H1 (cell line): Measurements from ENCODE around the gene IL17A. TPM values are rescaled to one million over a fixed set of nuclear protein-coding genes. Genes with fewer than 3 reads are reported as not detected.
A peak's percentile ranks its signal among the peaks of the same experiment; 100 is the strongest.

ENCODE experiments used
- CTCF ChIA-PET: fragments of 300-600 bp; sonication (Branson Sonifier 250); formaldehyde crosslinking; loops from one replicate; lab custom pipeline; 2021; ENCODE audit not compliant: partially characterized antibody; lab: Charles Lee
- POLR2A ChIA-PET: fragments of 300-600 bp; sonication (Branson Sonifier 250); formaldehyde crosslinking; loops from one replicate; lab custom pipeline; 2021; ENCODE audit warnings: inconsistent platforms; ENCODE audit not compliant: partially characterized antibody; lab: Charles Lee
- DNase-seq, 2 experiments: peaks; one replicate each; pipeline versions ENCODE4 v3.0.0 to v3.0.0-alpha.2; 2010 to 2022; ENCODE audit warnings: low spot score in 2 of 2, low read depth in 1 of 2, mixed read lengths in 1 of 2
- FAIRE-seq: peaks from 2 replicates; lab custom pipeline; 2011; peaks lifted over from hg19 to GRCh38; lab: Jason Lieb, UNC
- H2AFZ ChIP-seq: 2 replicates; pipeline ENCODE4 v1.8.1; 2012; ENCODE audit warnings: low read length, inconsistent platforms
- H2AK5ac ChIP-seq: 2 replicates; pipeline ENCODE4 v1.6.1; 2013; ENCODE audit warnings: low read depth, low read length
- H2BK120ac ChIP-seq: replicated peaks from 2 replicates; pipeline ENCODE3; 2013; ENCODE audit warnings: low read depth, low read length, inconsistent platforms
- H2BK12ac ChIP-seq: 2 replicates; pipeline ENCODE4 v1.6.1; 2013; ENCODE audit warnings: low read depth, low read length
- H2BK15ac ChIP-seq: 2 replicates; pipeline ENCODE4 v1.6.1; 2013; ENCODE audit warnings: low read length
- H2BK20ac ChIP-seq: 2 replicates; pipeline ENCODE4 v1.6.1; 2013; ENCODE audit warnings: low read length
- H2BK5ac ChIP-seq: 2 replicates; pipeline ENCODE4 v1.6.1; 2013; ENCODE audit warnings: low read depth, low read length
- H3K14ac ChIP-seq: 2 replicates; pipeline ENCODE4 v1.6.1; 2013; ENCODE audit warnings: inconsistent platforms; ENCODE audit not compliant: insufficient read length
- H3K18ac ChIP-seq: 2 replicates; pipeline ENCODE4 v1.6.1; 2013; ENCODE audit warnings: low read length; ENCODE audit errors: extremely low read depth
- H3K23ac ChIP-seq: 2 replicates; pipeline ENCODE4 v1.6.1; 2013; ENCODE audit warnings: inconsistent platforms; ENCODE audit not compliant: insufficient read length
- H3K23me2 ChIP-seq: 2 replicates; pipeline ENCODE4 v1.6.1; 2013; ENCODE audit warnings: low read depth, low read length
- H3K27ac ChIP-seq: 2 replicates; pipeline ENCODE4 v1.6.1; 2011; ENCODE audit warnings: low read depth, low read length, inconsistent platforms
- H3K27me3 ChIP-seq, 4 experiments: replicated peaks in 1 of 4; 1 replicate in 1 of 4; 2 replicates in 3 of 4; pipeline versions ENCODE4 v1.6.1 to v1.8.1; 2011 to 2013; ENCODE audit warnings: low read length in 3 of 4, mild to moderate bottlenecking in 3 of 4, inconsistent platforms in 2 of 4, mixed read lengths in 2 of 4, moderate library complexity in 1 of 4; ENCODE audit not compliant: control insufficient read depth in 3 of 4, insufficient read depth in 3 of 4; ENCODE audit errors: extremely low read depth in 1 of 4
- H3K36me3 ChIP-seq, 4 experiments: 2 replicates each; pipeline versions ENCODE4 v1.6.1 to v1.8.1; 2011 to 2013; ENCODE audit warnings: mild to moderate bottlenecking in 4 of 4, low read length in 3 of 4, moderate library complexity in 2 of 4, control low read depth in 1 of 4, inconsistent platforms in 1 of 4; ENCODE audit not compliant: insufficient read depth in 4 of 4, control insufficient read depth in 2 of 4
- H3K4ac ChIP-seq: replicated peaks from 2 replicates; pipeline ENCODE3; 2013; ENCODE audit warnings: low read length, low read depth, mixed read lengths, inconsistent platforms; ENCODE audit not compliant: insufficient read length
- H3K4me1 ChIP-seq, 4 experiments: replicated peaks in 1 of 4; 1 replicate in 1 of 4; 2 replicates in 3 of 4; pipeline versions ENCODE4 v1.6.1 to v1.8.1; 2011 to 2013; ENCODE audit warnings: low read length in 3 of 4, inconsistent platforms in 2 of 4, mixed read lengths in 1 of 4; ENCODE audit not compliant: insufficient read depth in 4 of 4, control insufficient read depth in 3 of 4
- H3K4me2 ChIP-seq, 2 experiments: 2 replicates each; pipeline versions ENCODE4 v1.6.1 to v1.8.1; 2011 to 2013; ENCODE audit warnings: low read depth in 2 of 2, low read length in 2 of 2, control low read depth in 1 of 2, inconsistent platforms in 1 of 2, mild to moderate bottlenecking in 1 of 2; ENCODE audit not compliant: insufficient read depth in 1 of 2
- H3K4me3 ChIP-seq, 4 experiments: fragments of 200-600, 300-600 bp in 1 of 4; sonication (generic), shearing (Covaris generic), sonication (Bioruptor Twin) in 1 of 4; 2 replicates each; pipeline versions ENCODE4 v1.5.1 to v1.8.1; 2011 to 2016; ENCODE audit warnings: low read length in 4 of 4, low read depth in 3 of 4, control low read depth in 2 of 4, inconsistent platforms in 2 of 4, mild to moderate bottlenecking in 2 of 4, mixed read lengths in 1 of 4, moderate library complexity in 1 of 4; ENCODE audit not compliant: insufficient read depth in 2 of 4; ENCODE audit errors: extremely low read depth in 1 of 4
- H3K56ac ChIP-seq: replicated peaks from 2 replicates; pipeline ENCODE3; 2013; ENCODE audit warnings: low read depth, mild to moderate bottlenecking, mixed read lengths, low read length, inconsistent platforms; ENCODE audit not compliant: insufficient read length
- H3K79me1 ChIP-seq: 2 replicates; pipeline ENCODE4 v1.6.1; 2013; ENCODE audit warnings: low read depth, low read length, control low read depth
- H3K79me2 ChIP-seq, 2 experiments: 2 replicates each; pipeline versions ENCODE4 v1.6.1 to v1.8.1; 2012 to 2013; ENCODE audit warnings: low read length in 2 of 2, mild to moderate bottlenecking in 2 of 2, inconsistent platforms in 1 of 2; ENCODE audit not compliant: insufficient read depth in 2 of 2, control insufficient read depth in 1 of 2
- H3K9ac ChIP-seq, 4 experiments: replicated peaks in 1 of 4; 1 replicate in 1 of 4; 2 replicates in 3 of 4; pipeline versions ENCODE4 v1.6.1 to v1.8.1; 2011 to 2013; ENCODE audit warnings: low read depth in 3 of 4, low read length in 3 of 4, control low read depth in 2 of 4, mild to moderate bottlenecking in 2 of 4, moderate library complexity in 2 of 4, inconsistent platforms in 1 of 4; ENCODE audit errors: extremely low read depth in 1 of 4
- H3K9me3 ChIP-seq, 2 experiments: 2 replicates each; pipeline versions ENCODE4 v1.6.1 to v1.8.1; 2012 to 2013; ENCODE audit warnings: mild to moderate bottlenecking in 2 of 2, moderate library complexity in 2 of 2, control low read depth in 1 of 2, inconsistent platforms in 1 of 2, low read depth in 1 of 2, low read length in 1 of 2, mixed read lengths in 1 of 2; ENCODE audit not compliant: insufficient read depth in 2 of 2
- H4K20me1 ChIP-seq, 2 experiments: replicated peaks in 1 of 2; 2 replicates each; pipeline versions ENCODE3 to v1.8.1; 2011 to 2013; ENCODE audit warnings: inconsistent platforms in 2 of 2, low read length in 2 of 2, mild to moderate bottlenecking in 1 of 2; ENCODE audit not compliant: insufficient read depth in 2 of 2, control insufficient read depth in 1 of 2
- H4K5ac ChIP-seq: 2 replicates; pipeline ENCODE4 v1.6.1; 2013; ENCODE audit warnings: low read length, low read depth, mixed read lengths, inconsistent platforms; ENCODE audit not compliant: insufficient read length
- H4K8ac ChIP-seq: 2 replicates; pipeline ENCODE4 v1.8.0; 2013; ENCODE audit warnings: mild to moderate bottlenecking, moderate library complexity, low read length, inconsistent platforms; ENCODE audit not compliant: insufficient read depth; ENCODE audit errors: extremely low read depth
- H4K91ac ChIP-seq: replicated peaks from 2 replicates; pipeline ENCODE3; 2013; ENCODE audit warnings: low read length, mixed read lengths, inconsistent platforms; ENCODE audit not compliant: insufficient read length
- BACH1 ChIP-seq: IDR thresholded peaks from 2 replicates; pipeline ENCODE4 v1.6.1; 2012; ENCODE audit warnings: low read length, improper control_type of control experiment
- CEBPB ChIP-seq: IDR thresholded peaks from 2 replicates; pipeline ENCODE4 v1.6.1; 2012; ENCODE audit warnings: low read depth, low read length
- CREB1 ChIP-seq: IDR thresholded peaks from 2 replicates; pipeline ENCODE4 v1.6.1; 2012; ENCODE audit warnings: inconsistent platforms
- EZH2 ChIP-seq: fragments of 200-600 bp; sonication (generic); IDR thresholded peaks from 2 replicates; pipeline ENCODE4 v1.7.1; 2012; ENCODE audit warnings: low read depth, mild to moderate bottlenecking, moderate library complexity, low read length, inconsistent platforms; ENCODE audit not compliant: severe bottlenecking
- HDAC6 ChIP-seq: IDR thresholded peaks from one replicate; pipeline ENCODE4 v1.7.1; 2012; ENCODE audit warnings: low read depth, mild to moderate bottlenecking, inconsistent platforms, low read length, moderate library complexity
- JUN ChIP-seq: IDR thresholded peaks from 2 replicates; pipeline ENCODE4 v1.6.1; 2011; ENCODE audit warnings: low read depth, mild to moderate bottlenecking, improper control_type of control experiment, low read length
- MAFK ChIP-seq: IDR thresholded peaks from 2 replicates; pipeline ENCODE4 v1.6.1; 2012; ENCODE audit warnings: low read depth, mild to moderate bottlenecking, improper control_type of control experiment, low read length
- MAX ChIP-seq: IDR thresholded peaks from 2 replicates; pipeline ENCODE4 v1.6.1; 2012; ENCODE audit warnings: inconsistent platforms
- RXRA ChIP-seq: IDR thresholded peaks from 2 replicates; pipeline ENCODE4 v1.6.1; 2011; ENCODE audit warnings: low read depth, mild to moderate bottlenecking, low read length, moderate library complexity; ENCODE audit not compliant: insufficient read depth
- SIN3A ChIP-seq, 2 experiments: IDR thresholded peaks in 1 of 2; conservative IDR thresholded peaks in 1 of 2; 2 replicates each; pipeline ENCODE4 v1.6.1; 2011 to 2012; ENCODE audit warnings: low read length in 2 of 2, improper control_type of control experiment in 1 of 2, low read depth in 1 of 2, mild to moderate bottlenecking in 1 of 2
- SP2 ChIP-seq: IDR thresholded peaks from 2 replicates; pipeline ENCODE4 v1.6.1; 2012; ENCODE audit warnings: mild to moderate bottlenecking, low read length, inconsistent platforms
- TAF1 ChIP-seq: IDR thresholded peaks from 2 replicates; pipeline ENCODE4 v1.6.1; 2011; ENCODE audit warnings: mild to moderate bottlenecking, low read depth, low read length
- TBP ChIP-seq: IDR thresholded peaks from 2 replicates; pipeline ENCODE4 v1.6.1; 2011; ENCODE audit warnings: low read depth, low read length, improper control_type of control experiment
- ZNF274 ChIP-seq: IDR thresholded peaks from 2 replicates; pipeline ENCODE4 v1.7.0; 2012; ENCODE audit warnings: low read length, borderline replicate concordance; ENCODE audit errors: extremely low read depth
- WGBS, 2 experiments: shearing (Covaris generic) in 1 of 2; methylation state at CpG; one replicate each; pipeline versions ENCODE4 v1.1.6 to v1.1.7; 2013 to 2015; ENCODE audit warnings: low lambda C conversion rate in 2 of 2, mixed read lengths in 2 of 2, inconsistent platforms in 1 of 2, low coverage in 1 of 2, missing lambda C conversion rate in 1 of 2; ENCODE audit not compliant: insufficient replicate concordance in 2 of 2, insufficient coverage in 1 of 2, insufficient read length in 1 of 2; ENCODE audit errors: extremely low coverage in 1 of 2, missing lambda C conversion rate in 1 of 2; 5-methylcytosine and 5-hydroxymethylcytosine counted together
- polyA plus RNA-seq, 7 experiments: library from polyadenylated mRNA; depleted of rRNA in 3 of 7; stranded (reverse) in 5 of 7; unstranded in 2 of 7; fragments of >200 nt in 5 of 7; fragments of 200-250 nt in 2 of 7; gene quantifications; 1 replicate in 5 of 7; 2 replicates in 1 of 7; 4 replicates in 1 of 7; pipeline versions ENCODE4 v1.2.1 to v1.2.3, GENCODE V29; 2011 to 2013; ENCODE audit warnings: missing spikeins in 2 of 7, mixed read lengths in 2 of 7
- total RNA-seq: library from RNA; stranded (reverse); fragmentation: NEBNext Ultra II Directional; extraction: Animal tissue kit (Norgen Biotek cat#: 25700); gene quantifications from 2 replicates; pipeline ENCODE4 v1.2.1, GENCODE V29; 2021

Gene IL17A
- total and polyA plus RNA-seq, 2 of the 8 experiments (the other 6 are each of a cell fraction or from before 2014, with no cell fraction given): not detected

- ChIA-PET CTCF (interaction anchor here (0.9 kb wide), 1 partner anchor 13 kb away, joined by 4 read pairs; no protein-coding TSS in a partner anchor), POLR2A (no interaction called here)
- peak overlapping the region; percentile 10; the same call in 1 of the 2 replicates for H2BK20ac ChIP-seq
- no peak overlapping the region; a peak in 1 of 8 replicates for H3K4me3 ChIP-seq
- peaks cover 0 to 7% (median 3%) of the 10 kb centered on the region in 4 experiments; a peak in 3 of 7 replicates for H3K4me1 ChIP-seq
- no peaks in the 10 kb centered on the region for H3K79me2 ChIP-seq
- H2AFZ ChIP-seq: no peak overlapping the region
- no peaks in the 10 kb centered on the region for H4K20me1 ChIP-seq
- H3K27ac ChIP-seq: peak overlapping the region; percentile 79; the same call in 1 of the 2 replicates
- peaks cover 0 to 3% of the 10 kb centered on the region in 2 experiments; a peak in 2 of 4 replicates for H3K9me3 ChIP-seq
- H3K56ac ChIP-seq: no peak overlapping the region
- H3K18ac ChIP-seq: peak overlapping the region; percentile 61
- DNase-seq (no peak), FAIRE-seq (no peak)
- no peak overlapping the region for H3K23ac ChIP-seq
- no peaks in the 10 kb centered on the region for H3K79me1 ChIP-seq
- H2BK120ac ChIP-seq: no peak overlapping the region
- H3K14ac ChIP-seq: no peak overlapping the region
- peak overlapping the region; percentile 60; the same call in 1 of the 2 replicates for H2BK5ac ChIP-seq
- no peaks in the 10 kb centered on the region for H3K36me3 ChIP-seq
- H4K5ac ChIP-seq: no peak overlapping the region
- peak overlapping the region; percentile 22 for H4K91ac ChIP-seq
- H3K9ac ChIP-seq: no peak overlapping the region; a peak in 1 of 7 replicates
- peak overlapping the region; percentile 45; the same call in 1 of the 2 replicates for H2AK5ac ChIP-seq
- no peak overlapping the region for H3K4me2 ChIP-seq
- no peaks in the 10 kb centered on the region; the same call in 1 of the 2 replicates for H3K23me2 ChIP-seq
- H4K8ac ChIP-seq: no peak overlapping the region
- no peak overlapping the region for H2BK15ac ChIP-seq
- peak overlapping the region; percentile 18; the same call in 1 of the 2 replicates for H2BK12ac ChIP-seq
- H3K4ac ChIP-seq: no peak overlapping the region
- 85% methylated on average over 3 of the region's 3 CpGs; no CpG with 5 or more reads in 1 of the 2 experiments for WGBS, 2 experiments
- no peaks in the 10 kb centered on the region for H3K27me3 ChIP-seq
- no peak for TF ChIP-seq RXRA
- no peak for TF ChIP-seq EZH2
- no peak for TF ChIP-seq TBP
- no peak for TF ChIP-seq SIN3A (conservative IDR thresholded peaks at IDR 0.05 in 1 of 2, IDR thresholded peaks at IDR 0.05 in 1 of 2; ENCODE audit: low read depth in 1 of 2, low read length in 2 of 2)
- no peak for TF ChIP-seq MAFK
- TF ChIP-seq ZNF274: no peak
- TF ChIP-seq JUN: no peak
- TF ChIP-seq TAF1: no peak
- TF ChIP-seq SP2: no peak
- no peak for TF ChIP-seq CEBPB
- TF ChIP-seq HDAC6: no peak
- no peak for TF ChIP-seq MAX
- TF ChIP-seq BACH1: no peak
- no peak for TF ChIP-seq CREB1
Observed at GRCh38 chr6:52190409-52190808, 4.2 kb downstream of the IL17A start.
